GM12878 (cell line): ENCODE data around the gene ABCA9. TPM values are rescaled to one million over a fixed set of nuclear protein-coding genes. Genes with fewer than 3 reads are reported as not detected.

ENCODE experiments used
- ATAC-seq: fragments of 200-7000 bp; cut with Tn5 transposase; 3 replicates; pipeline ENCODE4 v1.9.1; 2020; ENCODE audit warnings: mild to moderate bottlenecking, moderate library complexity
- BruUV-seq: library from RNA; stranded (reverse); fragments of 400-500 nt; replicated peaks from 2 replicates; lab custom pipeline; 2021; lab: Mats Ljungman, UMichigan
- CTCF ChIA-PET: fragments of 300-600 bp; sonication (Branson Sonifier 250); formaldehyde crosslinking; extraction: SDS; loops from one replicate; lab custom pipeline; 2021; ENCODE audit warnings: inconsistent platforms; lab: Yijun Ruan, JAX
- POLR2A ChIA-PET: fragments of 350-600 bp; formaldehyde crosslinking; extraction: SDS; loops from one replicate; lab custom pipeline; 2021; ENCODE audit warnings: inconsistent platforms; lab: Charles Lee
- RAD21 ChIA-PET: fragments of 300-600 bp; sonication (Branson Sonifier 250); formaldehyde crosslinking; loops from one replicate; lab custom pipeline; 2023; ENCODE audit warnings: antibody characterized with exemption; ENCODE audit not compliant: unreplicated experiment; lab: Charles Lee
- SMC1A ChIA-PET: fragments of 300-600 bp; sonication (Branson Sonifier 250); formaldehyde crosslinking; loops from one replicate; lab custom pipeline; 2023; ENCODE audit not compliant: unreplicated experiment, uncharacterized antibody; lab: Charles Lee
- DNase-seq: peaks from one replicate; pipeline ENCODE4 v3.0.0-alpha.2; 2011; ENCODE audit warnings: low read depth, low spot score
- FAIRE-seq: peaks from 3 replicates; lab custom pipeline; 2011; peaks lifted over from hg19 to GRCh38; lab: Jason Lieb, UNC
- H2AFZ ChIP-seq: 2 replicates; pipeline ENCODE4 v1.6.0; 2011; ENCODE audit warnings: low read depth, low read length, control low read depth; ENCODE audit not compliant: control insufficient read depth
- H3K27ac ChIP-seq: 2 replicates; pipeline ENCODE4 v1.5.1; 2011; ENCODE audit warnings: control low read depth; ENCODE audit not compliant: control insufficient read depth, insufficient read depth
- H3K27me3 ChIP-seq, 2 experiments: replicated peaks in 1 of 2; 2 replicates each; pipeline versions ENCODE4 v1.6.0 to v1.6.1; 2011; ENCODE audit warnings: low read length in 1 of 2; ENCODE audit not compliant: control insufficient read depth in 2 of 2, insufficient read depth in 2 of 2
- H3K36me3 ChIP-seq, 2 experiments: 2 replicates each; pipeline ENCODE4 v1.5.1; 2011; ENCODE audit warnings: low read length in 1 of 2; ENCODE audit not compliant: control insufficient read depth in 2 of 2, insufficient read depth in 2 of 2
- H3K4me1 ChIP-seq: 2 replicates; pipeline ENCODE4 v1.6.1; 2011; ENCODE audit warnings: mild to moderate bottlenecking, low read length, moderate library complexity, mixed read lengths; ENCODE audit not compliant: control insufficient read depth, insufficient read depth
- H3K4me2 ChIP-seq: 2 replicates; pipeline ENCODE4 v1.6.0; 2011; ENCODE audit warnings: control low read depth; ENCODE audit not compliant: control insufficient read depth, insufficient read depth
- H3K4me3 ChIP-seq: fragments of 200-600 bp; sonication (generic); 2 replicates; pipeline ENCODE4 v1.5.1; 2016
- H3K79me2 ChIP-seq: 2 replicates; pipeline ENCODE4 v1.6.0; 2011; ENCODE audit warnings: low read length; ENCODE audit not compliant: control insufficient read depth, insufficient read depth
- H3K9ac ChIP-seq: 2 replicates; pipeline ENCODE4 v1.8.0; 2011; ENCODE audit warnings: low read length, control low read depth, mixed read lengths; ENCODE audit not compliant: control insufficient read depth, insufficient read depth
- H3K9me3 ChIP-seq: replicated peaks from 3 replicates; pipeline ENCODE4 v1.5.1; 2011; ENCODE audit warnings: mild to moderate bottlenecking, low read length; ENCODE audit not compliant: control insufficient read depth, insufficient read depth
- H4K20me1 ChIP-seq: 2 replicates; pipeline ENCODE4 v1.6.0; 2011; ENCODE audit not compliant: control insufficient read depth, insufficient read depth
- HCFC1 ChIP-seq: fragments of 150-350 bp; IDR thresholded peaks from 2 replicates; pipeline ENCODE4 v1.6.1; 2014; ENCODE audit warnings: low read length
- SMAD1 ChIP-seq: fragments of 450-650 bp; IDR thresholded peaks from 2 replicates; pipeline ENCODE4 v1.6.1; 2018; ENCODE audit warnings: mild to moderate bottlenecking, low read depth; ENCODE audit not compliant: partially characterized antibody
- SMC3 ChIP-seq: IDR thresholded peaks from 2 replicates; pipeline ENCODE4 v1.6.1; 2011; ENCODE audit warnings: low read length, improper control_type of control experiment, borderline replicate concordance
- TCF12 ChIP-seq: IDR thresholded peaks from 2 replicates; pipeline ENCODE4 v1.6.1; 2011; ENCODE audit warnings: low read depth, mild to moderate bottlenecking, low read length
- ZBTB40 ChIP-seq: fragments of 450-650 bp; IDR thresholded peaks from 2 replicates; pipeline ENCODE4 v1.6.1; 2016; ENCODE audit warnings: mild to moderate bottlenecking, moderate library complexity, borderline replicate concordance
- WGBS: methylation state at CpG from one replicate; pipeline ENCODE4 v1.1.6; 2016; ENCODE audit warnings: low lambda C conversion rate; ENCODE audit not compliant: insufficient replicate concordance, insufficient coverage; ENCODE audit errors: missing lambda C conversion rate; 5-methylcytosine and 5-hydroxymethylcytosine counted together
- in situ Hi-C: fragments of 300-500 bp; cut with MboI; formaldehyde crosslinking; loops from 9 replicates; pipeline ENCODE4 v1.14.3; 2018; ENCODE audit warnings: mixed read lengths
- intact Hi-C: fragments of 100-400 bp; cut with micrococcal nuclease; formaldehyde crosslinking; loops from one replicate; pipeline ENCODE4 v1.14.2; 2022; ENCODE audit not compliant: unreplicated experiment
- polyA plus RNA-seq, 11 experiments: library from polyadenylated mRNA; depleted of rRNA in 4 of 11; unstranded in 6 of 11; stranded (reverse) in 5 of 11; fragments of >200 nt; fragmentation: Nextera tagmentation in 4 of 11; fragmentation: Illumina TruSeq in 1 of 11; extraction: Ambion mirVana in 4 of 11; extraction: Trizol in 1 of 11; gene quantifications; 1 replicate in 1 of 11; 2 replicates in 10 of 11; pipeline versions ENCODE4 v1.2.1 to v1.2.3, GENCODE V29; 2011 to 2016; ENCODE audit warnings: inconsistent platforms in 2 of 11, missing spikeins in 2 of 11, low read depth in 1 of 11
- total RNA-seq, 4 experiments: library from RNA; depleted of rRNA in 3 of 4; stranded (reverse); fragments of >200 nt in 3 of 4; fragmentation: Illumina TruSeq in 1 of 4; extraction: Trizol in 1 of 4; gene quantifications; 2 replicates each; pipeline versions ENCODE4 v1.2.1 to v1.2.3, GENCODE V29; 2013 to 2021
- TF ChIP-seq, protein P1 (sequence below): fragments of 450-650 bp; IDR thresholded peaks from 2 replicates; pipeline ENCODE4 v1.6.1; 2017; ENCODE audit warnings: borderline replicate concordance
- TF ChIP-seq, protein P2 (sequence below): fragments of 450-650 bp; IDR thresholded peaks from 2 replicates; pipeline ENCODE4 v1.6.1; 2017; ENCODE audit warnings: mild to moderate bottlenecking, moderate library complexity

Gene ABCA9
- total and polyA plus RNA-seq, 10 of the 15 experiments (the other 5 are each of a cell fraction or from before 2014, with no cell fraction given) = under 0.01 to 2.9 (median 0.31) TPM

GRCh38 chr17:69062860-69063581 lies 2.3 kb upstream of the ABCA9 start:
- TF ChIP-seq, protein P1, sequence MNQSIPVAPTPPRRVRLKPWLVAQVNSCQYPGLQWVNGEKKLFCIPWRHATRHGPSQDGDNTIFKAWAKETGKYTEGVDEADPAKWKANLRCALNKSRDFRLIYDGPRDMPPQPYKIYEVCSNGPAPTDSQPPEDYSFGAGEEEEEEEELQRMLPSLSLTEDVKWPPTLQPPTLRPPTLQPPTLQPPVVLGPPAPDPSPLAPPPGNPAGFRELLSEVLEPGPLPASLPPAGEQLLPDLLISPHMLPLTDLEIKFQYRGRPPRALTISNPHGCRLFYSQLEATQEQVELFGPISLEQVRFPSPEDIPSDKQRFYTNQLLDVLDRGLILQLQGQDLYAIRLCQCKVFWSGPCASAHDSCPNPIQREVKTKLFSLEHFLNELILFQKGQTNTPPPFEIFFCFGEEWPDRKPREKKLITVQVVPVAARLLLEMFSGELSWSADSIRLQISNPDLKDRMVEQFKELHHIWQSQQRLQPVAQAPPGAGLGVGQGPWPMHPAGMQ = no peak
- TF ChIP-seq TCF12 = no peak
- TF ChIP-seq, protein P2, sequence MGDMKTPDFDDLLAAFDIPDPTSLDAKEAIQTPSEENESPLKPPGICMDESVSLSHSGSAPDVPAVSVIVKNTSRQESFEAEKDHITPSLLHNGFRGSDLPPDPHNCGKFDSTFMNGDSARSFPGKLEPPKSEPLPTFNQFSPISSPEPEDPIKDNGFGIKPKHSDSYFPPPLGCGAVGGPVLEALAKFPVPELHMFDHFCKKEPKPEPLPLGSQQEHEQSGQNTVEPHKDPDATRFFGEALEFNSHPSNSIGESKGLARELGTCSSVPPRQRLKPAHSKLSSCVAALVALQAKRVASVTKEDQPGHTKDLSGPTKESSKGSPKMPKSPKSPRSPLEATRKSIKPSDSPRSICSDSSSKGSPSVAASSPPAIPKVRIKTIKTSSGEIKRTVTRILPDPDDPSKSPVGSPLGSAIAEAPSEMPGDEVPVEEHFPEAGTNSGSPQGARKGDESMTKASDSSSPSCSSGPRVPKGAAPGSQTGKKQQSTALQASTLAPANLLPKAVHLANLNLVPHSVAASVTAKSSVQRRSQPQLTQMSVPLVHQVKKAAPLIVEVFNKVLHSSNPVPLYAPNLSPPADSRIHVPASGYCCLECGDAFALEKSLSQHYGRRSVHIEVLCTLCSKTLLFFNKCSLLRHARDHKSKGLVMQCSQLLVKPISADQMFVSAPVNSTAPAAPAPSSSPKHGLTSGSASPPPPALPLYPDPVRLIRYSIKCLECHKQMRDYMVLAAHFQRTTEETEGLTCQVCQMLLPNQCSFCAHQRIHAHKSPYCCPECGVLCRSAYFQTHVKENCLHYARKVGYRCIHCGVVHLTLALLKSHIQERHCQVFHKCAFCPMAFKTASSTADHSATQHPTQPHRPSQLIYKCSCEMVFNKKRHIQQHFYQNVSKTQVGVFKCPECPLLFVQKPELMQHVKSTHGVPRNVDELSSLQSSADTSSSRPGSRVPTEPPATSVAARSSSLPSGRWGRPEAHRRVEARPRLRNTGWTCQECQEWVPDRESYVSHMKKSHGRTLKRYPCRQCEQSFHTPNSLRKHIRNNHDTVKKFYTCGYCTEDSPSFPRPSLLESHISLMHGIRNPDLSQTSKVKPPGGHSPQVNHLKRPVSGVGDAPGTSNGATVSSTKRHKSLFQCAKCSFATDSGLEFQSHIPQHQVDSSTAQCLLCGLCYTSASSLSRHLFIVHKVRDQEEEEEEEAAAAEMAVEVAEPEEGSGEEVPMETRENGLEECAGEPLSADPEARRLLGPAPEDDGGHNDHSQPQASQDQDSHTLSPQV = no peak
- no peak for TF ChIP-seq ZBTB40
- no peak for TF ChIP-seq SMAD1
- TF ChIP-seq SMC3 = no peak
- TF ChIP-seq HCFC1 = no peak
- intact Hi-C loops (loop anchor here (10.0 kb wide), 1 partner anchor 288 kb away; no protein-coding TSS in a partner anchor), in situ Hi-C loops (no loop called here)
- no peak overlapping the region for H2AFZ ChIP-seq
- no peaks in the 10 kb centered on the region for H3K79me2 ChIP-seq
- H3K4me1 ChIP-seq = no peaks in the 10 kb centered on the region
- no peak overlapping the region for H3K9ac ChIP-seq
- BruUV-seq = no TSS peak
- H3K36me3 ChIP-seq = no peaks in the 10 kb centered on the region
- DNase-seq = no peak
- 87% methylated on average over 4 of the region's 4 CpGs for WGBS
- H3K27ac ChIP-seq = no peak overlapping the region
- SMC1A ChIA-PET = interaction anchor here (1.7 kb wide), 1 partner anchor 12 kb away, joined by 6 read pairs; no protein-coding TSS in a partner anchor
- no peaks in the 10 kb centered on the region for H4K20me1 ChIP-seq
- no peak overlapping the region for H3K4me2 ChIP-seq
- ATAC-seq = no peak
- H3K9me3 ChIP-seq = peaks cover 4% of the 10 kb centered on the region; the same call in 1 of the 3 replicates
- no peaks in the 10 kb centered on the region for H3K27me3 ChIP-seq
- RAD21 ChIA-PET = no interaction called here
- no peak overlapping the region for H3K4me3 ChIP-seq
- no peak for FAIRE-seq
- POLR2A ChIA-PET = no interaction called here
- CTCF ChIA-PET = interaction anchor here (0.9 kb wide), 1 partner anchor 268 kb away, joined by 3 read pairs; no protein-coding TSS in a partner anchor
